ENCODE measurements around the gene RYR1.
"Not testable (repeated sequence)": the region's sequence is repeated elsewhere in the genome, so short reads cannot be mapped to it uniquely, and the experiment has no call there.

RYR1 gene

GRCh38 chr19:38577826-38578225 is 144.3 kb downstream of the RYR1 start:
- no peak for DNase-seq

- not testable (repeated sequence) for DNase-seq
Measured at GRCh38 chr19:38579304-38579703, 145.8 kb downstream of the RYR1 start.

- no peak for DNase-seq
Measured at GRCh38 chr19:38580080-38580479, 146.6 kb downstream of the RYR1 start.

- DNase-seq: no peak
Measured at GRCh38 chr19:38583219-38583984, 149.9 kb downstream of the RYR1 start.

GRCh38 chr19:38583985-38584305 is 150.5 kb downstream of the RYR1 start:
- DNase-seq: no peak

- DNase-seq: no peak
Measured at GRCh38 chr19:38587562-38587961, 154.1 kb downstream of the RYR1 start.

- DNase-seq: no peak
Measured at GRCh38 chr19:38588041-38588440, 154.6 kb downstream of the RYR1 start.

- no peak for DNase-seq
Measured at GRCh38 chr19:38592940-38593339, 159.4 kb downstream of the RYR1 start.

GRCh38 chr19:38596057-38596981 is 162.8 kb downstream of the RYR1 start:
- no peak for DNase-seq

GRCh38 chr19:38597075-38597474 is 163.6 kb downstream of the RYR1 start:
- DNase-seq: no peak

- no peak for DNase-seq
Measured at GRCh38 chr19:38599722-38600121, 166.2 kb downstream of the RYR1 start.

GRCh38 chr19:38602856-38603255 is 169.4 kb downstream of the RYR1 start:
- not testable (repeated sequence) for DNase-seq

- no peak for DNase-seq
Measured at GRCh38 chr19:38606131-38606530, 172.6 kb downstream of the RYR1 start.

GRCh38 chr19:38614289-38614688 is 180.8 kb downstream of the RYR1 start:
- no peak for DNase-seq

GRCh38 chr19:38615007-38615581 is 181.6 kb downstream of the RYR1 start:
- no peak for DNase-seq

- no peak for DNase-seq
Measured at GRCh38 chr19:38616265-38616664, 182.8 kb downstream of the RYR1 start.

- DNase-seq: no peak
Measured at GRCh38 chr19:38617283-38617763, 183.8 kb downstream of the RYR1 start.

- peak; percentile 82 for DNase-seq
Measured at GRCh38 chr19:38617764-38618589, 184.5 kb downstream of the RYR1 start, which contains the start of gene MAP4K1. TSS of gene MAP4K1 (minus strand) at chr19:38617953. CDS start at chr19:38617895, 58 bp downstream.

GRCh38 chr19:38618590-38619360 is 185.3 kb downstream of the RYR1 start, which contains the start of gene EIF3K:
TSS of gene EIF3K (plus strand) at chr19:38619188. CDS start at chr19:38619269, 81 bp downstream.
- peak; percentile 98 for DNase-seq

GRCh38 chr19:38619361-38620174 is 186.1 kb downstream of the RYR1 start:
- DNase-seq: no peak

- no peak for DNase-seq
Measured at GRCh38 chr19:38624822-38625221, 191.3 kb downstream of the RYR1 start.
